Measurements from ENCODE around the gene PLTP.

Gene PLTP

DNA sequence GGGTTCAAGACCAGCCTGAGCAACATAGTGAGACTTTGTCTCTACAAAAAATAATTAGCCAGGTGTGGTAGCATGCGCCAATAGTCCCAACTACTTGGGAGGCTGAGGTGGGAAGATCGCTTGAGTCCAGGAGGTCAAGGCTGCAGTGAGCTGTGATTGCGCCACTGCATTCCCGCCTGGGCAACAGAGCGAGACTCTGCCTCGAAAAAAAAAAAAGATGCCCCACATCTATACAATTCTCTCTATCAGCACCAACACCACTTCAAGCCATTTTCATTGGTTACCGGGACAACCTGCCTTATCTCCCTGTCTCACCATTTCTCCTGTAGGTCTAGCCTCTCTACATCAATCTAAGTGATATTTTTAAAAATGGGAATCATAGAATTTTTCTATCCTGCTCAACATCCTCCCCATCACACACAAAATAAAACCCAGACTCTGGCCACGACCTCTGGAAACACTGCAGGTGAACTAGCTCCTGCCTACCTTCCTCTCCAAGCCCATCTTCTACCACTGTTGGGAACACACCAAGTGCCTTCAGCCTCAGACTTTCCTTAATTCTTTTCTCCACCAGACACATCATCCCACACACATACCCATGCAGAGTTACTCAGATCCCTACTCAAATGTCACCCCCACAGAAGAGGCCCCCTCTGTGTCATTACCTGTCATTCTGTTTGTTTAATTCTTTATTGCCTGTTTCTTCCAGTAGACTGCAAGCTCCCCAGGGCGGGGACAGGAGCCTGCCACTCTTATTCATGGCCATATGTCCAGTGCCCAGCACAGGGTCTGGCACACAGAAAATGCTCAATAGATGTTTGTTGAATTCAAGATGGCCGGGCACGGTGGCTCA lies 9.6 kb upstream of the PLTP start:
- DNase-seq (ENCODE audit: extremely low spot score) = no peak
- POLR2A ChIA-PET = no interaction called here
- CTCF ChIA-PET = interaction anchor here (0.9 to 2.3 kb wide), 4 partner anchors 11 to 66 kb away, joined by 3 to 9 read pairs (median 4); no protein-coding TSS in a partner anchor
- TF ChIP-seq CTCF (IDR thresholded peaks at IDR 0.05; ENCODE audit: control extremely low read depth, extremely low read depth, low read depth, missing control alignments) = no peak

DNA sequence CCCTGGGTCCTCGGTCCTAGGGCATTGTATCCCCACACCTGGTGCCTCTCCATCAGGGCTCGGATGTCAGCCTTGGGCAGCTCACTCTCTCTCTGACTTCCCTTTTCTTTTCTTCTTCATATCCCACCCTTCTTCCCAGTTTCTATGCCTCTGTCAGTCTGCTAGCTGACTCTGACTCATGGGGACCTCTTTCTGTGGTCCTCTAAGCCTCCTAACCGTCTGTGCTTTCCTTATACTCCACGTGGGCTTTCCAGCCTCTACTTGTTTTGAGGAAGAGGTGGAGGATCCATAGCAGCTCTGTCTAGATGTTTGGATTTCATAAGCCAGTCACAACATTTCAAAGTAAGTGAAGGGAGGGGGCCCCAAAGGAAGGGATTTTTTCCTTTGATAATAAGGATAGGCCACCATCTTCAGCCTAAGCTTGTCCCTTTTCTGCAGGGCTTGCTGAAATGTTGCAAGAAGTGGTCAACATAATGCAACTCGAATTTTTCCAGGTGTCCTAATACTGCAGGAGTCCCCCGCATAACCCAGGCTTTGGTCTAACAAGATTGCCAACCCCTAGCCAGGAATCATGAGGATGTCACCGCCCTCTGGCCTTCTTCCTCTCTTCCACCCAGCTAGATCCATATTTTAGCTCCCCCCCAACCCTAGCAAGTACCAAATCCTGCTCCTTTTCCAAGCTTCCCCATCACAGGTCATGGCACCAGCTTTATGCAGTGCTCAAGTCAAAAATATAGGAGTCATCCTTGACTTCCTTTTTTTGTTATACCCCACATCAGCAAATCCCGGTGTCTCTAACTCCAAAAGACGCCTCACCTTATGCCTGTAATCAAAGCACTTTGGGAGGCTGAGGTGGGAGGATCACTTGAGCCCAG lies 8.7 kb upstream of the PLTP start:
- ChIA-PET POLR2A (interaction anchor here (0.6 kb wide), 1 partner anchor 15 kb away, joined by 3 read pairs; no protein-coding TSS in a partner anchor), CTCF (interaction anchor here (0.9 to 2.3 kb wide), 5 partner anchors 10 to 67 kb away, joined by 3 to 9 read pairs (median 3); no protein-coding TSS in a partner anchor)
- TF ChIP-seq CTCF (IDR thresholded peaks at IDR 0.05; ENCODE audit: control extremely low read depth, extremely low read depth, low read depth, missing control alignments) = no peak
- DNase-seq (ENCODE audit: extremely low spot score) = no peak

GRCh38 chr20:45919542-45920399 lies 7.8 kb upstream of the PLTP start:
- CTCF ChIA-PET = interaction anchor here (0.9 to 2.3 kb wide), 6 partner anchors 9 to 51 kb away, joined by 3 to 9 read pairs (median 3); no protein-coding TSS in a partner anchor
- POLR2A ChIA-PET = interaction anchor here (0.6 to 0.9 kb wide), 3 partner anchors 15 to 99 kb away, joined by 3 to 8 read pairs (median 3); no protein-coding TSS in a partner anchor
- TF ChIP-seq CTCF (IDR thresholded peaks at IDR 0.05; ENCODE audit: control extremely low read depth, extremely low read depth, low read depth, missing control alignments) = no peak

GRCh38 chr20:45918779-45919537 lies 7.0 kb upstream of the PLTP start:
- DNase-seq (ENCODE audit: extremely low spot score) = no peak
- no peak for TF ChIP-seq CTCF (IDR thresholded peaks at IDR 0.05; ENCODE audit: control extremely low read depth, extremely low read depth, low read depth, missing control alignments)
- POLR2A ChIA-PET = interaction anchor here (0.5 to 0.9 kb wide), 2 partner anchors 16 kb away, joined by 4 to 8 read pairs; no protein-coding TSS in a partner anchor
- CTCF ChIA-PET = interaction anchor here (0.9 to 2.3 kb wide), 6 partner anchors 8 to 22 kb away, joined by 3 to 9 read pairs (median 3); no protein-coding TSS in a partner anchor

More at GRCh38 chr20:45919542-45920399, 7.8 kb upstream of the PLTP start:
- DNase-seq (ENCODE audit: extremely low spot score) = no peak

GRCh38 chr20:45918182-45918737 lies 6.3 kb upstream of the PLTP start:
- CTCF ChIA-PET = interaction anchor here (0.9 to 2.3 kb wide), 4 partner anchors 13 to 51 kb away, joined by 3 to 7 read pairs (median 4); no protein-coding TSS in a partner anchor
- POLR2A ChIA-PET = interaction anchor here (0.5 kb wide), 1 partner anchor 17 kb away, joined by 4 read pairs; no protein-coding TSS in a partner anchor

More at GRCh38 chr20:45918182-45918737, 6.3 kb upstream of the PLTP start:
- DNase-seq (ENCODE audit: extremely low spot score) = no peak
- TF ChIP-seq CTCF (IDR thresholded peaks at IDR 0.05; ENCODE audit: control extremely low read depth, extremely low read depth, low read depth, missing control alignments) = no peak

Measured in GM10248 (cell line).